ENCODE measurements around the gene FBXO39. TPM values are rescaled to one million over a fixed set of nuclear protein-coding genes. Genes with fewer than 3 reads are reported as not detected.
A peak's percentile ranks its signal among the peaks of the same experiment; 100 is the strongest.

FBXO39 gene
- total and polyA plus RNA-seq, 12 donors = 0.13 to 0.37 (median 0.26) TPM; not detected in 9

- no peaks in the 10 kb centered on the region for H3K9me3 ChIP-seq
- no peak for TF ChIP-seq CTCF (IDR thresholded peaks at IDR 0.05)
- 79 to 83% methylated on average over 8 of the region's 8 CpGs for WGBS, 2 donors
- H3K4me1 ChIP-seq = no peaks in the 10 kb centered on the region
- intact Hi-C loops (cut with DNase I) = no loop called here
- ATAC-seq (no peak), DNase-seq (no peak)
- H3K4me3 ChIP-seq = no peak overlapping the region
- no peaks in the 10 kb centered on the region for H3K36me3 ChIP-seq
- H3K27me3 ChIP-seq = peaks cover 0 to 30% (median 23%) of the 10 kb centered on the region in 7 donors
- no peak overlapping the region for H3K27ac ChIP-seq
Observed at GRCh38 chr17:6797718-6798351, 21.8 kb downstream of the FBXO39 start.

- intact Hi-C loops (cut with DNase I) = loop anchor here in 1 of 10 donors (5.0 kb wide), 1 partner anchor 132 kb away; no protein-coding TSS in a partner anchor
Observed at GRCh38 chr17:6799738-6800137, 23.7 kb downstream of the FBXO39 start.

GRCh38 chr17:6800422-6801027, 24.5 kb downstream of the FBXO39 start:
- WGBS, 2 donors = 81 to 84% methylated on average over 13 of the region's 13 CpGs
- no peaks in the 10 kb centered on the region for H3K9me3 ChIP-seq
- H3K4me3 ChIP-seq = no peak overlapping the region
- peak in 1 of 9 donors; percentile 43 for TF ChIP-seq CTCF (IDR thresholded peaks at IDR 0.05)
- no peak overlapping the region for H3K27ac ChIP-seq
- peaks cover 0 to 30% (median 18%) of the 10 kb centered on the region in 7 donors for H3K27me3 ChIP-seq
- ATAC-seq (no peak), DNase-seq (no peak)
- intact Hi-C loops (cut with DNase I) = loop anchor here in 1 of 10 donors (5.0 kb wide), 1 partner anchor 133 kb away; no protein-coding TSS in a partner anchor
- H3K4me1 ChIP-seq = no peaks in the 10 kb centered on the region
- H3K36me3 ChIP-seq = no peaks in the 10 kb centered on the region

More at GRCh38 chr17:6799738-6800137, 23.7 kb downstream of the FBXO39 start:
- no peaks in the 10 kb centered on the region for H3K9me3 ChIP-seq
- no peaks in the 10 kb centered on the region for H3K36me3 ChIP-seq
- DNase-seq = no peak
- 78 to 84% methylated on average over 6 of the region's 6 CpGs for WGBS, 2 donors
- no peak for TF ChIP-seq CTCF (IDR thresholded peaks at IDR 0.05)
- H3K4me3 ChIP-seq = no peak overlapping the region
- H3K27me3 ChIP-seq = peaks cover 0 to 30% (median 18%) of the 10 kb centered on the region in 7 donors
- ATAC-seq = no peak
- no peaks in the 10 kb centered on the region for H3K4me1 ChIP-seq
- no peak overlapping the region for H3K27ac ChIP-seq

- H3K9me3 ChIP-seq = peaks cover 0 to 11% (median 0%) of the 10 kb centered on the region in 11 donors
- no peaks in the 10 kb centered on the region for H3K4me1 ChIP-seq
- H3K27ac ChIP-seq = no peak overlapping the region
- 79 to 85% methylated on average over 9 of the region's 9 CpGs for WGBS, 2 donors
- H3K4me3 ChIP-seq = no peak overlapping the region
- DNase-seq (no peak), ATAC-seq (no peak)
- H3K36me3 ChIP-seq = no peaks in the 10 kb centered on the region
- intact Hi-C loops (cut with DNase I) = no loop called here
- no peak for TF ChIP-seq CTCF (IDR thresholded peaks at IDR 0.05)
- H3K27me3 ChIP-seq = peaks cover 0 to 12% (median 0%) of the 10 kb centered on the region in 7 donors
Observed at GRCh38 chr17:6811510-6811909, 35.5 kb downstream of the FBXO39 start.

Data from heart right ventricle (tissue), 16 donors.